Parathyroid adenoma (tissue), 2 donors: Measurements from ENCODE around the gene BICRAL.

Experiments
- H2AFZ ChIP-seq: fragments of 300-600 bp; sonication (generic); one replicate; pipeline ENCODE4 v1.7.0; 2017; ENCODE audit warnings: antibody characterized with exemption, mild to moderate bottlenecking
- H3K27ac ChIP-seq: fragments of 300-600 bp; sonication (generic); one replicate; pipeline ENCODE4 v1.7.0; 2017
- H3K27me3 ChIP-seq: fragments of 300-600 bp; sonication (generic); one replicate; pipeline ENCODE4 v1.7.0; 2017; ENCODE audit warnings: low read length; ENCODE audit not compliant: control insufficient read depth, insufficient read depth
- H3K36me3 ChIP-seq: fragments of 300-600 bp; sonication (generic); one replicate; pipeline ENCODE4 v1.7.0; 2017; ENCODE audit warnings: low read length; ENCODE audit not compliant: control insufficient read depth, insufficient read depth
- H3K4me1 ChIP-seq: fragments of 300-600 bp; sonication (generic); one replicate; pipeline ENCODE4 v1.7.0; 2017; ENCODE audit warnings: control low read depth
- H3K4me2 ChIP-seq: fragments of 300-600 bp; sonication (generic); one replicate; pipeline ENCODE4 v1.7.0; 2017; ENCODE audit warnings: low read length
- H3K4me3 ChIP-seq: fragments of 300-600 bp; sonication (generic); one replicate; pipeline ENCODE4 v1.7.0; 2017; ENCODE audit warnings: low read depth, low read length
- H3K79me2 ChIP-seq: fragments of 300-600 bp; sonication (generic); one replicate; pipeline ENCODE4 v1.7.0; 2017; ENCODE audit warnings: control low read depth
- H3K9ac ChIP-seq: fragments of 300-600 bp; sonication (generic); one replicate; pipeline ENCODE4 v1.7.0; 2017; ENCODE audit warnings: mild to moderate bottlenecking
- H3K9me3 ChIP-seq: fragments of 300-600 bp; sonication (generic); one replicate; pipeline ENCODE4 v1.7.0; 2017; ENCODE audit warnings: low read length; ENCODE audit not compliant: control insufficient read depth
- CTCF ChIP-seq: fragments of 300-600 bp; sonication (generic); IDR thresholded peaks from one replicate; pipeline ENCODE4 v1.7.0; 2017; ENCODE audit warnings: antibody characterized with exemption, mild to moderate bottlenecking
- donor health status: primary hyperparathyroidism.

Gene BICRAL

DNA sequence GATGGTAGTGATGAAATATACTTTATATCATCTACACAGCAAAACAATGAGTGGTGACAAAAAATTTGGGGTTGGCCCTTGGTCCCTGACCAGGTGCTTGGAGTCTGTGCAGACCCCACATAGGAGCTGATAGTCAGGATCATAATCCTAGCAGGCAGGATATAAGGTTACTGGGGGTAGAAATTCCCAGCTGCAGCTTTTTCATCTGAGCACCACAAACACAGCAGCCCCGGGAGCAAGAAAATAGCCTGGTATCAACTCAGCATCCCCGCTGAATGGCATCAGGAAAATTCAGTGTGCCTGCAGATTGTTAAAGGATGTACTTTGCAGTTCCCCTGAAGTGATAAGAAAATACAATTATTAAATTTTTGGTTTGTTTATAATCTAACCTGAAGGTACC, 69.7 kb downstream of the BICRAL start:
- Histone ChIP-seq H3K4me2 (no peak overlapping the region), H3K79me2 (peaks cover 14% of the 10 kb centered on the region), H3K4me3 (no peak overlapping the region), H3K27me3 (no peaks in the 10 kb centered on the region), H3K36me3 (no peaks in the 10 kb centered on the region), H3K9ac (no peak overlapping the region), H3K27ac (no peak overlapping the region), H3K9me3 (no peaks in the 10 kb centered on the region), H3K4me1 (no peaks in the 10 kb centered on the region), H2AFZ (no peak overlapping the region)
- TF ChIP-seq CTCF: no peak

DNA sequence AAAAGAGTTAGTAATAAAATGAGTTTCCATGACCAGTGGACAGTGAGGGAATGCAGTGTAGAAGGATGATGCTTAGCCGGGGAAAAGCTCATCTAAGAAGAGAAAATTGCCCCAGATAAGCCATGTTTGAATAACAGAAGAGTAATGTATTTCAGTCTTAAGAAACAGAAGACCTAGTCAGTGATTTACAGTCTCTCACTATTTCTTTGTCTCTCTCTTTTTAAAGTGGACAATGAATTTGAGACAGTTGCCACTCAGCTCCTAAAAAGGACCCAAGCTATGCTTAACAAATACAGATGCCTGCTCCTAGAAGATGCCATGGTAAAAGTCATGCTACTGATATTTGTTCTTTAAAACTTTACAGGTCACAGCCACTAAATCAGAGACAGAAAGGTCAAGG, 78.2 kb downstream of the BICRAL start:
- H3K4me2 ChIP-seq: no peak overlapping the region
- H3K79me2 ChIP-seq: no peaks in the 10 kb centered on the region
- no peak overlapping the region for H3K27ac ChIP-seq
- H3K9me3 ChIP-seq: no peaks in the 10 kb centered on the region
- H3K9ac ChIP-seq: no peak overlapping the region
- H3K27me3 ChIP-seq: no peaks in the 10 kb centered on the region
- no peaks in the 10 kb centered on the region for H3K36me3 ChIP-seq
- no peak overlapping the region for H3K4me3 ChIP-seq
- TF ChIP-seq CTCF: no peak
- no peaks in the 10 kb centered on the region for H3K4me1 ChIP-seq
- H2AFZ ChIP-seq: no peak overlapping the region

GRCh38 chr6:42860481-42860880, 78.6 kb downstream of the BICRAL start:
- Histone ChIP-seq H3K9ac (no peak overlapping the region), H2AFZ (no peak overlapping the region), H3K4me2 (no peak overlapping the region), H3K4me1 (no peaks in the 10 kb centered on the region), H3K4me3 (no peak overlapping the region), H3K36me3 (no peaks in the 10 kb centered on the region), H3K79me2 (no peaks in the 10 kb centered on the region), H3K9me3 (no peaks in the 10 kb centered on the region), H3K27me3 (no peaks in the 10 kb centered on the region), H3K27ac (no peak overlapping the region)
- no peak for TF ChIP-seq CTCF

GRCh38 chr6:42864602-42865001, 82.8 kb downstream of the BICRAL start:
- H3K27me3 ChIP-seq: no peaks in the 10 kb centered on the region
- no peak overlapping the region for H3K27ac ChIP-seq
- no peaks in the 10 kb centered on the region for H3K9me3 ChIP-seq
- no peaks in the 10 kb centered on the region for H3K4me1 ChIP-seq
- no peak for TF ChIP-seq CTCF
- H3K79me2 ChIP-seq: no peaks in the 10 kb centered on the region
- H3K36me3 ChIP-seq: no peaks in the 10 kb centered on the region
- no peak overlapping the region for H2AFZ ChIP-seq
- no peak overlapping the region for H3K4me3 ChIP-seq
- no peak overlapping the region for H3K9ac ChIP-seq
- no peak overlapping the region for H3K4me2 ChIP-seq

DNA sequence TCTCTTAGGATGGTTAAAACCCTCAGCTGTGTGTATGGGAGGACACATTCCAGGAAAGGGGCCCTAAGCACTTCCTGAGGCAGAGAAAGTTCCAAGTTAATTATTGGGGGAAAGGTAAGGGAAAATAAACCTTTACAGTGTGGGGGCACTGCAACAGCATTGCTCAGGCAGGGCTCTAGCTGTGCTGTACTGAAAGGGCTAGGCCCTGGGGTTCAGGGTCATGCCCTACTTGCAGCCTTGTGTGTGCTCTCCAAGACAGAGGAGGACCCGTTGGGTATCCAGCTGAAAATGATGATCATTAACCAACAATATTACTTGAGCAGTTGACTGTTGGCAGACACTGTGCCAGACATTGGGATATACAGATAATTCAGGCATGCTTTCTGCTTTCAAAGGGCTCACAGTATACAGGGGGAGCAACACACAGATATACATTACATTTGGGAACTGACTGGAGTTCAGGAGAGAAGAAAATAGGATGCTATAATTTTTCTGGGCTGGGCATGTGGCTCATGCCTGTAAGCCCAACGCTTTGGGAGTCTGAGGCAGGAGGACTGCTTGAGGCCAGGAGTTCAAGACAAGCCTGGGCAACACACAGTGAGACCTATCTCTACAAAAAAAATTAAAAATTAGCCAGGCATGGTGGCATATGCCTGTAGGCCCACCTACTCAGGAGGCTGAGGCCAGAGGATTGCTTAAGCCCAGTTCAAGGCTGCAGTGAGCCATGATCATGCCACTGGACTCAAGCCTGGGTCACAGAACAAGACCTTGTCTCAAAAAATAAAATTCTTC, 88.5 kb downstream of the BICRAL start:
- TF ChIP-seq CTCF: no peak
- Histone ChIP-seq H3K4me3 (no peak overlapping the region), H3K27ac (no peak overlapping the region)

More for the DNA sequence above, 88.5 kb downstream of the BICRAL start:
- H3K4me1 ChIP-seq: no peaks in the 10 kb centered on the region
- no peaks in the 10 kb centered on the region for H3K9me3 ChIP-seq
- H3K27me3 ChIP-seq: no peaks in the 10 kb centered on the region
- no peak overlapping the region for H2AFZ ChIP-seq
- H3K79me2 ChIP-seq: no peaks in the 10 kb centered on the region
- no peak overlapping the region for H3K9ac ChIP-seq
- H3K36me3 ChIP-seq: no peaks in the 10 kb centered on the region
- no peak overlapping the region for H3K4me2 ChIP-seq
